ENCODE measurements around the gene PLCH1.

The PLCH1 gene

DNA sequence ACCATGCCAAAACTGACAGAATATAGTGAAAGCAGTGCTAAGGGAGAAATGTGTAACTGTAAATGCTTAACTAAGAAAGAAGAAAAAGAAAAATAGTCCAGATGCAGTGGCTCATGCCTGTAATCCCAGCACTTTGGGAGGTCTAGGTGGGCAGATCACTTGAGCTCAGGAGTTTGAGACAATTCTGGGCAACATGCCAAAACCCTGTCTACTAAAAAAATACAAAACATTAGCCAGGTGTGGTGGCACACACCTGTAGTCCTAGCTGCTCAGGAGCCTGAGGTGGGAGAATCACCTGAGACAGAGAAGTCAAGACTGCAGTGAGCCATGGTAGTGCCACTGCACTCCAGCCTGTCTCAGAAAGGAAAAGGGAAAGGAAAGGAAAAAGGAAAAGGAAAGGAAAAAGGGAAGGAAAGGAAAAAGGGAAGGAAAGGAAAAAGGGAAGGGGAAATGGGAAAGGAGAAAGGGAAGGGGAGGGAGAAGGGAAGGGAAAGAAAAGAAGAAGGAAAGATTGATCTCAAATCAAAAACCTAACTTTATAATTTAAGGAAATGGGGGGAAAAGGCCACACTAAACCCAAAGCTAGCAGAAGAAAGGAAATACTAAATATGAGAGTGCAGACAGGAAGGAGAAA lies 40.9 kb upstream of the PLCH1 start:
- Histone ChIP-seq H3K36me3 (no peaks in the 10 kb centered on the region), H3K27me3 (no peaks in the 10 kb centered on the region), H3K4me3 (ENCODE audit: low read depth in 1 of 2, low read length in 1 of 2) (no peak overlapping the region), H3K4me1 (ENCODE audit: control insufficient read depth in 1 of 2, insufficient read depth in 1 of 2, low read depth in 1 of 2, low read length in 1 of 2) (peaks cover 3 to 8% of the 10 kb centered on the region in 2 experiments), H3K27ac (no peak overlapping the region), H3K9me3 (no peaks in the 10 kb centered on the region)
- TF ChIP-seq, protein P1, sequence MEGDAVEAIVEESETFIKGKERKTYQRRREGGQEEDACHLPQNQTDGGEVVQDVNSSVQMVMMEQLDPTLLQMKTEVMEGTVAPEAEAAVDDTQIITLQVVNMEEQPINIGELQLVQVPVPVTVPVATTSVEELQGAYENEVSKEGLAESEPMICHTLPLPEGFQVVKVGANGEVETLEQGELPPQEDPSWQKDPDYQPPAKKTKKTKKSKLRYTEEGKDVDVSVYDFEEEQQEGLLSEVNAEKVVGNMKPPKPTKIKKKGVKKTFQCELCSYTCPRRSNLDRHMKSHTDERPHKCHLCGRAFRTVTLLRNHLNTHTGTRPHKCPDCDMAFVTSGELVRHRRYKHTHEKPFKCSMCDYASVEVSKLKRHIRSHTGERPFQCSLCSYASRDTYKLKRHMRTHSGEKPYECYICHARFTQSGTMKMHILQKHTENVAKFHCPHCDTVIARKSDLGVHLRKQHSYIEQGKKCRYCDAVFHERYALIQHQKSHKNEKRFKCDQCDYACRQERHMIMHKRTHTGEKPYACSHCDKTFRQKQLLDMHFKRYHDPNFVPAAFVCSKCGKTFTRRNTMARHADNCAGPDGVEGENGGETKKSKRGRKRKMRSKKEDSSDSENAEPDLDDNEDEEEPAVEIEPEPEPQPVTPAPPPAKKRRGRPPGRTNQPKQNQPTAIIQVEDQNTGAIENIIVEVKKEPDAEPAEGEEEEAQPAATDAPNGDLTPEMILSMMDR (IDR thresholded peaks at IDR 0.05) = no peak

DNA sequence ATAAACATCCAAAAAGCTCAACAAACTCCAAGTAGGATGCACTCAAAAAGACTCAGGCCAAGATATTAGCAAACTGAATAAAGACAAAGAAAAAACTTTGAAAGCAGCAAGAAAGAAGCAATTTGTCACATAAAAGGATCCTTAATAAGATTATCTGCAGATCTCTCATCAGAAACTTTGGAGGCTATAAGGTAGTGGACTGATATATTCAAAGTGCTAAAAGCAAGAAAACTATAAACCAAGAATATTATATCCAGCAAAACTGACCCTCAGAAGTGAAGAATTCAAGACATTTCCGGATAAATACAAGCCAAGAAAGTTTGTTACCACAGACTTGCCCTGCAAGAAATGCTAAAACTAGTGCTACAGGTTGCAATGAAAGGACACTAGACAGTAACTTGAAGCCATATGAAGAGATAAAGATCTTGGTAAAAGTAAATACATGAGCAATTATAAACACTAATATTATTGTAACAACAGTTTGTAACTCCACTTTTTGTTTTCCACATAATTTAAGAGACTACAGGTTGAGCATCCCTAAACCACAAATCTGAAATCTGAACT lies 37.6 kb upstream of the PLCH1 start:
- Histone ChIP-seq H3K9me3 (no peaks in the 10 kb centered on the region), H3K4me3 (ENCODE audit: low read depth in 1 of 2, low read length in 1 of 2) (no peak overlapping the region), H3K27me3 (no peaks in the 10 kb centered on the region), H3K27ac (no peak overlapping the region), H3K4me1 (ENCODE audit: control insufficient read depth in 1 of 2, insufficient read depth in 1 of 2, low read depth in 1 of 2, low read length in 1 of 2) (no peaks in the 10 kb centered on the region), H3K36me3 (no peaks in the 10 kb centered on the region)
- TF ChIP-seq, protein P1 (IDR thresholded peaks at IDR 0.05) = no peak

DNA sequence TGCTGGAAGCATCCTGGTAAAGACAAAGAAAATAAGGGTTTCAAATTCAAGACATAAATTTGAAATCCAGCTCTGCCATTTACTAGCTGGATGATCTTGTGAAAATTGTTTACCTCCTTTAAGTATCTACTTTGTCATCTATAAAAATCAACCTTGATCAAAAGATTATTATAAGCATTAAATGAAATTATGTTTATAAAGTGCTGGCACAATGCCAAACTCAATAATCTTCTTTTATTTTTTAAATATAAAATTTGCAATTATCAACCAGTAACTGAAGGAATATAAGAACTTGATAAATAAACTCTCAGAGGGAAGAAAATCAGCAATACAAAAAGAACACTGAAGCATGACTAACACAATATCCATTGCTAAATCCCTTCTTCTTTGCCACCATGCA lies 35.4 kb upstream of the PLCH1 start:
- TF ChIP-seq, protein P1 (IDR thresholded peaks at IDR 0.05) = no peak

DNA sequence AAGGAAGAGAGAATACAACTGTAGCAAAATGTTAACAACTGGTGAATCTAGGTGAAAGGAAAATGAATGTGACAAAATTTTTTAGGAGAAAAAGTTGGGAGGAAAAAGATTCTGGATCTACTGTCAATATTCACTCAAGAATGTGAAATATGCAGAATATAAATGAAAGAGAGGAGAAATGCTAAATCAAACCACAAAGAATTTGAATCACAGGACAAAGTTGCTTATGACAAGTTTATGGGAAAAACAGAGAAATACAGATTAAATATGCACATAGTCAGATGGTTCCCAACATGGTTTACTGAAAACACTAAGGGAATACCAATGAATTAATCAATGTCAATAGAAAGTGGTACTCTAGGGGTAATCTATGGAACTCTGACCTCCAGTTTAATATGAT lies 33.6 kb upstream of the PLCH1 start:
- Histone ChIP-seq H3K36me3 (no peaks in the 10 kb centered on the region), H3K27ac (no peak overlapping the region), H3K9me3 (no peaks in the 10 kb centered on the region), H3K27me3 (no peaks in the 10 kb centered on the region), H3K4me1 (ENCODE audit: control insufficient read depth in 1 of 2, insufficient read depth in 1 of 2, low read depth in 1 of 2, low read length in 1 of 2) (no peaks in the 10 kb centered on the region), H3K4me3 (ENCODE audit: low read depth in 1 of 2, low read length in 1 of 2) (no peak overlapping the region)
- TF ChIP-seq, protein P1 (IDR thresholded peaks at IDR 0.05) = no peak

More for the DNA sequence above, 35.4 kb upstream of the PLCH1 start:
- Histone ChIP-seq H3K9me3 (no peaks in the 10 kb centered on the region), H3K27me3 (no peaks in the 10 kb centered on the region), H3K36me3 (no peaks in the 10 kb centered on the region), H3K4me3 (ENCODE audit: low read depth in 1 of 2, low read length in 1 of 2) (no peak overlapping the region), H3K4me1 (ENCODE audit: control insufficient read depth in 1 of 2, insufficient read depth in 1 of 2, low read depth in 1 of 2, low read length in 1 of 2) (no peaks in the 10 kb centered on the region), H3K27ac (no peak overlapping the region)

DNA sequence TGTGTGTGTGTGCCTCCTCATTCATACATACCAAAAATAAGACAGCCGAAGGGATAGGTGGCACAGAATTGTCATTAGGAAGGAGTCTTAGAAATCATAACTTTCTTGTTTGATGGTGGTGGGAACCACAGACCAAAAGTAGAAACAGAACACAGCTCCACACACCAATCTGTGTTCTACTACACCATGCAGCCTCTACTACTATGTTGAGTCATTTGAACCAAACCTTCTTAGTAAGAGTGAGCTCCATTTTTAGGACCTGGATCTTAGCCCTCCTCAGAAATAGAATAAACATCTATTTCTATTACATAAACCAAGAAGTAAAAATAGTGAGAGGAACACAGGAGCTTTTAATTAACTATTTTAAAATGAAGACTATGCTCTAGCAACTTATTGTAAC lies 27.9 kb upstream of the PLCH1 start:
- no peaks in the 10 kb centered on the region for H3K4me1 ChIP-seq (ENCODE audit: control insufficient read depth in 1 of 2, insufficient read depth in 1 of 2, low read depth in 1 of 2, low read length in 1 of 2)

More for the DNA sequence above, 27.9 kb upstream of the PLCH1 start:
- TF ChIP-seq, protein P1 (IDR thresholded peaks at IDR 0.05) = no peak
- Histone ChIP-seq H3K4me3 (ENCODE audit: low read depth in 1 of 2, low read length in 1 of 2) (no peak overlapping the region), H3K36me3 (no peaks in the 10 kb centered on the region), H3K27me3 (no peaks in the 10 kb centered on the region), H3K27ac (no peak overlapping the region), H3K9me3 (peaks cover 8% of the 10 kb centered on the region)

All from neutrophil (primary cell).